Measurements from ENCODE around the gene NEDD4L. TPM values are rescaled to one million over a fixed set of nuclear protein-coding genes. Genes with fewer than 3 reads are reported as not detected.

Gene NEDD4L
- total and polyA plus RNA-seq, 12 donors = 17.8 to 110 (median 37.6) TPM

DNA sequence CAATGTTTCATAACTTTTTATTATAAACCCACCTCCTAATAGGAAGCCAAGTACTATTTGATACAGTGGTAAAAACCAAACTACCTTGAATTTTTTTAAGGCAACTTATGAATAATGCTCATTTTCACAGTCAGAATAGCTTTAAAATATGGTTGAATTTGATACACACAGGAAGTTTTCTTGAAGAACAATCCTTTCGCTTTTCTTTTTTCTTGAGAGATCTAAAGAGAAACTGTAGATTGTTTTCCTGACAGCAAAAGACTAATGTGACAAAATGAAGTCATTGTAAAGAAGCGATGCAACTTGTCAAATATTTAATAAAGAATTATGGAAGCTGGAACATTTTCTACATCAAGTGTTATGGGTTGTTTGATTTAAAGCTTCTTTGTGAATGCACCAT, 357.2 kb downstream of the NEDD4L start:
- Histone ChIP-seq H3K27ac (no peak overlapping the region), H3K36me3 (replicated peaks in 1 of 2) (no peaks in the 10 kb centered on the region), H3K27me3 (no peaks in the 10 kb centered on the region), H3K9me3 (replicated peaks in 1 of 3) (no peaks in the 10 kb centered on the region), H3K4me1 (replicated peaks in 1 of 2) (peaks cover 0 to 5% of the 10 kb centered on the region in 2 donors), H3K4me3 (no peak overlapping the region)
- DNase-seq = no peak
- intact Hi-C loops (cut with DNase I) = loop anchor here in 1 of 2 donors (5.0 kb wide), 1 partner anchor 91 kb away; no protein-coding TSS in a partner anchor
- TF ChIP-seq POLR2A (IDR thresholded peaks at IDR 0.05) (no peak), CTCF (IDR thresholded peaks at IDR 0.05) (no peak)
- 85 to 96% (median 91%) methylated on average over 2 of the region's 2 CpGs for WGBS, 4 donors

GRCh38 chr18:58402247-58402646, 358.2 kb downstream of the NEDD4L start:
- no peak overlapping the region for H3K4me3 ChIP-seq
- no peaks in the 10 kb centered on the region for H3K27me3 ChIP-seq
- peak in 1 of 7 donors; percentile 13 for DNase-seq
- H3K9me3 ChIP-seq (replicated peaks in 1 of 3) = no peaks in the 10 kb centered on the region
- no peak overlapping the region for H3K27ac ChIP-seq
- WGBS, 4 donors = 57 to 89% (median 75%) methylated on average over 8 to 9 of the region's 9 CpGs
- peaks cover 0 to 5% of the 10 kb centered on the region in 2 donors for H3K4me1 ChIP-seq (replicated peaks in 1 of 2)
- intact Hi-C loops (cut with DNase I) = loop anchor here in 1 of 2 donors (5.0 kb wide), 1 partner anchor 90 kb away; no protein-coding TSS in a partner anchor
- TF ChIP-seq CTCF (IDR thresholded peaks at IDR 0.05) (no peak), POLR2A (IDR thresholded peaks at IDR 0.05) (no peak)
- no peaks in the 10 kb centered on the region for H3K36me3 ChIP-seq (replicated peaks in 1 of 2)

- H3K27ac ChIP-seq = no peak overlapping the region
- WGBS, 4 donors = 73 to 87% (median 80%) methylated on average over 7 to 13 of the region's 13 CpGs
- intact Hi-C loops (cut with DNase I) = loop anchor here in 1 of 2 donors (5.0 kb wide), 1 partner anchor 89 kb away; no protein-coding TSS in a partner anchor
These were observed 359.1 kb downstream of the NEDD4L start for GRCh38 chr18:58402951-58403702.

More at GRCh38 chr18:58402951-58403702, 359.1 kb downstream of the NEDD4L start:
- Histone ChIP-seq H3K27me3 (no peaks in the 10 kb centered on the region), H3K36me3 (replicated peaks in 1 of 2) (no peaks in the 10 kb centered on the region), H3K4me1 (replicated peaks in 1 of 2) (peaks cover 0 to 5% of the 10 kb centered on the region in 2 donors), H3K4me3 (no peak overlapping the region), H3K9me3 (replicated peaks in 1 of 3) (no peaks in the 10 kb centered on the region)
- DNase-seq = no peak
- TF ChIP-seq CTCF (IDR thresholded peaks at IDR 0.05) = no peak

All from adrenal gland (tissue), 12 donors.